ENCODE measurements around the gene PTPRB.
"Not testable (repeated sequence)": the region's sequence is repeated elsewhere in the genome, so short reads cannot be mapped to it uniquely, and the experiment has no call there.

Gene PTPRB

DNA sequence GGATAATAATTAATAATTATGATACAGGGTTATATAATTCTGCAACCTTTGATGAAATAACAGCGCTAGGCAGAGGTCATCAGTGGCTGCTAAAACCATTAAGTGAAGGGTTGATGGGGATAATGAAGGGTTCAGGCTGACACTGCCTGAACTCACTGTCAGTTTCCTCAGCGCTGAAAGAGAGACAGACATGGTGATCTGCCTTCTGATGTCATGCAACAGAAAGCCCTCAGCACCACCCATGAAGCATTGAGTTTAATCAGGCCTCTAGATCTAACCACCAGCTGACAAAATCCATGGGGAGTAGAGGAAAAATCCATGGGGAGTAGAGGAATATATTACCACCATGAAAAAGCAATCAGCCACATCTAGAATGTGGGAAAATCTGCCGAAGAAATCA, 107.6 kb downstream of the PTPRB start:
- no peak overlapping the region for H3K4me3 ChIP-seq (ENCODE audit: control insufficient read depth in 1 of 7, extremely low read depth in 1 of 7, insufficient read depth in 4 of 7, low read depth in 2 of 7, low read length in 6 of 7)
- H3K27ac ChIP-seq (ENCODE audit: insufficient read depth in 1 of 2, low read depth in 1 of 2, low read length in 2 of 2, poor library complexity in 1 of 2, severe bottlenecking in 2 of 2): no peak overlapping the region
- ChIA-PET POLR2A (no interaction called here), CTCF (no interaction called here)
- H3K36me3 ChIP-seq (ENCODE audit: control insufficient read depth in 4 of 4, insufficient read depth in 4 of 4, low read length in 3 of 4): no peaks in the 10 kb centered on the region
- H3K4me1 ChIP-seq (ENCODE audit: control extremely low read depth in 1 of 4, control insufficient read depth in 4 of 4, insufficient read depth in 4 of 4, low read length in 3 of 4): no peaks in the 10 kb centered on the region
- 83% methylated on average over 2 of the region's 3 CpGs for WGBS (ENCODE audit: insufficient coverage)
- no peaks in the 10 kb centered on the region for H3K9me3 ChIP-seq (ENCODE audit: control extremely low read depth in 1 of 5, control insufficient read depth in 4 of 5, insufficient read depth in 2 of 5, low read depth in 1 of 5, low read length in 4 of 5)
- no peaks in the 10 kb centered on the region for H3K27me3 ChIP-seq (replicated peaks in 2 of 5; ENCODE audit: control insufficient read depth in 4 of 5, insufficient read depth in 5 of 5, low read length in 4 of 5)
- no peak for DNase-seq

DNA sequence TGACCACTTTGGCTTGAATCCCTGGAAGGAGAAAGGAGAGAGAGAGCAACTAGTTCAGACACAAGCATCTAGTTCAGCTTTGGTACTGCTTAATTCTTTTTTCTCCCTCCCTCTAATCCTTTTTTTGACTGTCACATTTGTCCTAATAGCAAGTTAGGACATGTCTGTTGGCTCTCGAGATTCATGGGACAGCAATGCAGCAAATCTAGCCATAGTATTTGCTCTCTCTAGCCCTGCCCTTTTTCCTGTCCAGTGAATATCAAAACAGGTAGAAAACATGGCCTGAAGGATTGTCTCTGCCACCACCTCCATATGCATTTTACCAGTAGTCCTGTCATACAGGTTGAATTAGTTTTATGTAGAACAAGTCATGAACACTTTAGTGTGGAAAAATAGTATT, 116.4 kb downstream of the PTPRB start:
- WGBS (ENCODE audit: insufficient coverage): 92% methylated on average over 1 of the region's 1 CpG
- ChIA-PET POLR2A (no interaction called here), CTCF (no interaction called here)
- H3K4me1 ChIP-seq (ENCODE audit: control extremely low read depth in 1 of 4, control insufficient read depth in 4 of 4, insufficient read depth in 4 of 4, low read length in 3 of 4): no peaks in the 10 kb centered on the region
- H3K4me3 ChIP-seq (ENCODE audit: control insufficient read depth in 1 of 7, extremely low read depth in 1 of 7, insufficient read depth in 4 of 7, low read depth in 2 of 7, low read length in 6 of 7): no peak overlapping the region
- DNase-seq: no peak
- no peak overlapping the region for H3K27ac ChIP-seq (ENCODE audit: insufficient read depth in 1 of 2, low read depth in 1 of 2, low read length in 2 of 2, poor library complexity in 1 of 2, severe bottlenecking in 2 of 2)
- no peaks in the 10 kb centered on the region for H3K36me3 ChIP-seq (ENCODE audit: control insufficient read depth in 4 of 4, insufficient read depth in 4 of 4, low read length in 3 of 4)
- H3K27me3 ChIP-seq (replicated peaks in 2 of 5; ENCODE audit: control insufficient read depth in 4 of 5, insufficient read depth in 5 of 5, low read length in 4 of 5): no peaks in the 10 kb centered on the region
- peaks cover 0 to 3% (median 0%) of the 10 kb centered on the region in 5 experiments for H3K9me3 ChIP-seq (ENCODE audit: control extremely low read depth in 1 of 5, control insufficient read depth in 4 of 5, insufficient read depth in 2 of 5, low read depth in 1 of 5, low read length in 4 of 5)

GRCh38 chr12:70513426-70513825, 123.8 kb downstream of the PTPRB start:
- POLR2A ChIA-PET: no interaction called here
- no peak for DNase-seq
- no peak overlapping the region for H3K4me3 ChIP-seq (ENCODE audit: control insufficient read depth in 1 of 7, extremely low read depth in 1 of 7, insufficient read depth in 4 of 7, low read depth in 2 of 7, low read length in 6 of 7)
- no peak overlapping the region for H3K27ac ChIP-seq (ENCODE audit: insufficient read depth in 1 of 2, low read depth in 1 of 2, low read length in 2 of 2, poor library complexity in 1 of 2, severe bottlenecking in 2 of 2)
- CTCF ChIA-PET: no interaction called here
- H3K9me3 ChIP-seq (ENCODE audit: control extremely low read depth in 1 of 5, control insufficient read depth in 4 of 5, insufficient read depth in 2 of 5, low read depth in 1 of 5, low read length in 4 of 5): no peaks in the 10 kb centered on the region
- H3K36me3 ChIP-seq (ENCODE audit: control insufficient read depth in 4 of 4, insufficient read depth in 4 of 4, low read length in 3 of 4): no peaks in the 10 kb centered on the region
- no peaks in the 10 kb centered on the region for H3K4me1 ChIP-seq (ENCODE audit: control extremely low read depth in 1 of 4, control insufficient read depth in 4 of 4, insufficient read depth in 4 of 4, low read length in 3 of 4)
- no peaks in the 10 kb centered on the region for H3K27me3 ChIP-seq (replicated peaks in 2 of 5; ENCODE audit: control insufficient read depth in 4 of 5, insufficient read depth in 5 of 5, low read length in 4 of 5)

- no peaks in the 10 kb centered on the region for H3K4me1 ChIP-seq (ENCODE audit: control extremely low read depth in 1 of 4, control insufficient read depth in 4 of 4, insufficient read depth in 4 of 4, low read length in 3 of 4)
- H3K27ac ChIP-seq (ENCODE audit: insufficient read depth in 1 of 2, low read depth in 1 of 2, low read length in 2 of 2, poor library complexity in 1 of 2, severe bottlenecking in 2 of 2): no peak overlapping the region
- no CpG with 5 or more reads among the region's 1 CpG for WGBS (ENCODE audit: insufficient coverage)
- ChIA-PET POLR2A (no interaction called here), CTCF (no interaction called here)
- H3K36me3 ChIP-seq (ENCODE audit: control insufficient read depth in 4 of 4, insufficient read depth in 4 of 4, low read length in 3 of 4): no peaks in the 10 kb centered on the region
- H3K9me3 ChIP-seq (ENCODE audit: control extremely low read depth in 1 of 5, control insufficient read depth in 4 of 5, insufficient read depth in 2 of 5, low read depth in 1 of 5, low read length in 4 of 5): peaks cover 0 to 5% (median 0%) of the 10 kb centered on the region in 5 experiments
- no peaks in the 10 kb centered on the region for H3K27me3 ChIP-seq (replicated peaks in 2 of 5; ENCODE audit: control insufficient read depth in 4 of 5, insufficient read depth in 5 of 5, low read length in 4 of 5)
- no peak overlapping the region for H3K4me3 ChIP-seq (ENCODE audit: control insufficient read depth in 1 of 7, extremely low read depth in 1 of 7, insufficient read depth in 4 of 7, low read depth in 2 of 7, low read length in 6 of 7)
- DNase-seq: no peak
These were observed 129.1 kb downstream of the PTPRB start for GRCh38 chr12:70508178-70508577.

GRCh38 chr12:70507442-70507841, 129.8 kb downstream of the PTPRB start:
- Histone ChIP-seq H3K36me3 (ENCODE audit: control insufficient read depth in 4 of 4, insufficient read depth in 4 of 4, low read length in 3 of 4) (no peaks in the 10 kb centered on the region), H3K4me3 (ENCODE audit: control insufficient read depth in 1 of 7, extremely low read depth in 1 of 7, insufficient read depth in 4 of 7, low read depth in 2 of 7, low read length in 6 of 7) (no peak overlapping the region), H3K27me3 (replicated peaks in 2 of 5; ENCODE audit: control insufficient read depth in 4 of 5, insufficient read depth in 5 of 5, low read length in 4 of 5) (no peaks in the 10 kb centered on the region), H3K27ac (ENCODE audit: insufficient read depth in 1 of 2, low read depth in 1 of 2, low read length in 2 of 2, poor library complexity in 1 of 2, severe bottlenecking in 2 of 2) (no peak overlapping the region), H3K9me3 (ENCODE audit: control extremely low read depth in 1 of 5, control insufficient read depth in 4 of 5, insufficient read depth in 2 of 5, low read depth in 1 of 5, low read length in 4 of 5) (peaks cover 0 to 5% (median 0%) of the 10 kb centered on the region in 5 experiments), H3K4me1 (ENCODE audit: control extremely low read depth in 1 of 4, control insufficient read depth in 4 of 4, insufficient read depth in 4 of 4, low read length in 3 of 4) (no peaks in the 10 kb centered on the region)
- ChIA-PET CTCF (no interaction called here), POLR2A (no interaction called here)
- DNase-seq: no peak
- WGBS (ENCODE audit: insufficient coverage): 100% methylated on average over 1 of the region's 2 CpGs

DNA sequence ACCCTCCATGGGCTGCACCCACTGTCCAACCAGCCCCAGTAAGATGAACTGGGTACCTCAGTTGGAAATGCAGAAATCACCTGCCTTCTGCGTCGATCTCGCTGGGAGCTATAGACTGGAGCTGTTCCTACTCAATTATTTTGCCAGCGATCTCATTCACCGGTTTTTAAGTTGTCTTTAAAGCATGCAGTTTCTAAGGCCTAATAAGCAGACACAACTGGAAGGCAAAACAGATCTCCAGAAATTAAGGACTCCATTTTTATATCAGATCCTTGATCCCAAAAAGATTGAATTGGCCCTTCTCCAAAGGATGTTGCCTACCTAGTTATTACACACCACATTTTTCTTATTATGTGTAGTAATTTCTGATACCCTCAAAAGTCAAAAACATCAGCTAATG, 139.7 kb downstream of the PTPRB start:
- ChIA-PET POLR2A (no interaction called here), CTCF (no interaction called here)

DNA sequence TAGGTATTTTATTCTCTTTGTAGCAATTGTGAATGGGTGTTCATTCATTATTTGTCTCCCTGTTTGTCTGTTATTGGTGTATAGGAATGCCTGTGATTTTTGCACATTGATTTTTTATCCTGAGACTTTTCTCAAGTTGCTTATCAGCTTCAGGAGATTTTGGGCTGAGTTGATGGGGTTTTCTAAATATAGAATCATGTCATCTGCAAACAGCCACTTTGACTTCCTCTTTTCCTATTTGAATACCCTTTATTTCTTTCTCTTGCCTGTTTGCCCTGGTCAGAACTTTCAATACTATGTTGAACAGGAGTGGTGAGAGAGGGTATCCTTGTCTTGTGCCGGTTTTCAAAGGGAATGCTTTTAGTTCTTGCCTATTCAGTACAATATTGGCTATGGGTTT, 144.3 kb downstream of the PTPRB start:
- H3K4me1 ChIP-seq (ENCODE audit: control extremely low read depth in 1 of 4, control insufficient read depth in 4 of 4, insufficient read depth in 4 of 4, low read length in 3 of 4); H3K4me3 ChIP-seq (ENCODE audit: control insufficient read depth in 1 of 7, extremely low read depth in 1 of 7, insufficient read depth in 4 of 7, low read depth in 2 of 7, low read length in 6 of 7); H3K36me3 ChIP-seq (ENCODE audit: control insufficient read depth in 4 of 4, insufficient read depth in 4 of 4, low read length in 3 of 4); CTCF ChIA-PET; DNase-seq; H3K27ac ChIP-seq (ENCODE audit: insufficient read depth in 1 of 2, low read depth in 1 of 2, low read length in 2 of 2, poor library complexity in 1 of 2, severe bottlenecking in 2 of 2); H3K9me3 ChIP-seq (ENCODE audit: control extremely low read depth in 1 of 5, control insufficient read depth in 4 of 5, insufficient read depth in 2 of 5, low read depth in 1 of 5, low read length in 4 of 5); POLR2A ChIA-PET; H3K27me3 ChIP-seq (replicated peaks in 2 of 5; ENCODE audit: control insufficient read depth in 4 of 5, insufficient read depth in 5 of 5, low read length in 4 of 5): not testable (repeated sequence)
- WGBS (ENCODE audit: insufficient coverage): no CpG with 5 or more reads among the region's 1 CpG

More for the DNA sequence above, 139.7 kb downstream of the PTPRB start:
- no peak for DNase-seq
- peaks cover 0 to 10% (median 3%) of the 10 kb centered on the region in 5 experiments for H3K9me3 ChIP-seq (ENCODE audit: control extremely low read depth in 1 of 5, control insufficient read depth in 4 of 5, insufficient read depth in 2 of 5, low read depth in 1 of 5, low read length in 4 of 5)
- no peaks in the 10 kb centered on the region for H3K27me3 ChIP-seq (replicated peaks in 2 of 5; ENCODE audit: control insufficient read depth in 4 of 5, insufficient read depth in 5 of 5, low read length in 4 of 5)
- 79% methylated on average over 5 of the region's 5 CpGs for WGBS (ENCODE audit: insufficient coverage)
- no peaks in the 10 kb centered on the region for H3K4me1 ChIP-seq (ENCODE audit: control extremely low read depth in 1 of 4, control insufficient read depth in 4 of 4, insufficient read depth in 4 of 4, low read length in 3 of 4)
- no peaks in the 10 kb centered on the region for H3K36me3 ChIP-seq (ENCODE audit: control insufficient read depth in 4 of 4, insufficient read depth in 4 of 4, low read length in 3 of 4)
- no peak overlapping the region for H3K4me3 ChIP-seq (ENCODE audit: control insufficient read depth in 1 of 7, extremely low read depth in 1 of 7, insufficient read depth in 4 of 7, low read depth in 2 of 7, low read length in 6 of 7)
- no peak overlapping the region for H3K27ac ChIP-seq (ENCODE audit: insufficient read depth in 1 of 2, low read depth in 1 of 2, low read length in 2 of 2, poor library complexity in 1 of 2, severe bottlenecking in 2 of 2)

DNA sequence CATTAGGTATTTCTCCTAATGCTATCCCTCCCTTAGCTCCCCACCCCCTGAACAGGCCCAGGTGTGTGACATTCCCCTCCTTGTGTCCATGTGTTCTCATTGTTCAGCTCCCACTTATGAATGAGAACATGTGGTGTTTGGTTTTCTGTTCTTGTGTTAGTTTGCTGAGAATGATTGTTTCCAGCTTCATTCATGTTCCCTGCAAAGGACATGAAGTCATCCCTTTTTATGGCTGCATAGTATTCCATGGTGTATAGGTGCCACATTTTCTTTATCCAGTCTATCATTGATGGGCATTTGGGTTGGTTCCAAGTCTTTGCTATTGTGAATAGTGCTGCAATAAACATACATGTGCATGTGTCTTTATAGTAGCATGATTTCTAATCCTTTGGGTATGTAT, 146.3 kb downstream of the PTPRB start:
- CTCF ChIA-PET; POLR2A ChIA-PET; H3K4me3 ChIP-seq (ENCODE audit: control insufficient read depth in 1 of 7, extremely low read depth in 1 of 7, insufficient read depth in 4 of 7, low read depth in 2 of 7, low read length in 6 of 7); H3K27me3 ChIP-seq (replicated peaks in 2 of 5; ENCODE audit: control insufficient read depth in 4 of 5, insufficient read depth in 5 of 5, low read length in 4 of 5); H3K36me3 ChIP-seq (ENCODE audit: control insufficient read depth in 4 of 4, insufficient read depth in 4 of 4, low read length in 3 of 4); H3K9me3 ChIP-seq (ENCODE audit: control extremely low read depth in 1 of 5, control insufficient read depth in 4 of 5, insufficient read depth in 2 of 5, low read depth in 1 of 5, low read length in 4 of 5); DNase-seq; H3K27ac ChIP-seq (ENCODE audit: insufficient read depth in 1 of 2, low read depth in 1 of 2, low read length in 2 of 2, poor library complexity in 1 of 2, severe bottlenecking in 2 of 2); H3K4me1 ChIP-seq (ENCODE audit: control extremely low read depth in 1 of 4, control insufficient read depth in 4 of 4, insufficient read depth in 4 of 4, low read length in 3 of 4): not testable (repeated sequence)

Data from common myeloid progenitor, CD34-positive (primary cell).